BLaER1 treated with 17β-estradiol and CSF1 and Interleukin-3, amounts not matched to agents 10 nM and 100 nM (cell line): ENCODE results near the gene MT1A.
"Not testable (repeated sequence)": the region's sequence is repeated elsewhere in the genome, so short reads cannot be mapped to it uniquely, and the experiment has no call there.

Experiments used
- H3K27ac ChIP-seq, 11 experiments: shearing (Covaris generic); formaldehyde crosslinking; 2 replicates each; pipeline ENCODE4 v1.8.1; 2022
- H3K27me3 ChIP-seq, 11 experiments: shearing (Covaris generic); formaldehyde crosslinking; 2 replicates each; pipeline ENCODE4 v1.8.1; 2022
- H3K36me3 ChIP-seq, 11 experiments: shearing (Covaris generic); formaldehyde crosslinking; 2 replicates each; pipeline ENCODE4 v1.8.1; 2022
- H3K4me1 ChIP-seq, 10 experiments: shearing (Covaris generic); formaldehyde crosslinking; 2 replicates each; pipeline ENCODE4 v1.8.1; 2022
- H3K4me2 ChIP-seq, 11 experiments: shearing (Covaris generic); formaldehyde crosslinking; 2 replicates each; pipeline ENCODE4 v1.8.1; 2022
- H3K4me3 ChIP-seq, 10 experiments: shearing (Covaris generic); formaldehyde crosslinking; 2 replicates each; pipeline ENCODE4 v1.8.1; 2022
- H3K9ac ChIP-seq, 11 experiments: shearing (Covaris generic); formaldehyde crosslinking; 2 replicates each; pipeline ENCODE4 v1.8.1; 2022
- H3K9me3 ChIP-seq, 11 experiments: shearing (Covaris generic); formaldehyde crosslinking; replicated peaks in 1 of 11; 2 replicates each; pipeline ENCODE4 v1.8.1; 2022
- H4K20me1 ChIP-seq, 11 experiments: shearing (Covaris generic); formaldehyde crosslinking; 2 replicates each; pipeline ENCODE4 v1.8.1; 2022
- Cebpa-rat ChIP-seq, 11 experiments: shearing (Covaris generic); IDR thresholded peaks; 2 replicates each; pipeline ENCODE4 v1.8.1; 2022

MT1A gene

GRCh38 chr16:56662357-56663354 lies 24.2 kb downstream of the MT1A start:
- no peak overlapping the region for H3K27ac ChIP-seq
- H3K4me3 ChIP-seq, result peak overlapping the region in 6 of 10 experiments; percentile 9 to 38 (median 20); a peak in 5 of 20 replicates
- peaks cover 17 to 29% (median 23%) of the 10 kb centered on the region in 10 experiments for H3K4me1 ChIP-seq
- peak overlapping the region; percentile 42 to 68 (median 60); a peak in 21 of 22 replicates for H3K4me2 ChIP-seq
- H3K9me3 ChIP-seq, result 0 out of 22 replicates have a peak, but pooled peaks cover 0 to 4% (median 0%) of the 10 kb centered on the region in 11 experiments
- H4K20me1 ChIP-seq, result peaks cover 0 to 16% (median 4%) of the 10 kb centered on the region in 11 experiments; a peak in 6 of 22 replicates
- TF ChIP-seq Cebpa-rat (IDR thresholded peaks at IDR 0.05), result no peak
- no peaks in the 10 kb centered on the region for H3K36me3 ChIP-seq
- H3K27me3 ChIP-seq, result peaks cover 98 to 100% (median 100%) of the 10 kb centered on the region in 11 experiments
- no peak overlapping the region for H3K9ac ChIP-seq

- Histone ChIP-seq H3K4me1 (peaks cover 21 to 37% (median 25%) of the 10 kb centered on the region in 10 experiments), H3K4me2 (no peak overlapping the region), H4K20me1 (peaks cover 0 to 34% (median 6%) of the 10 kb centered on the region in 11 experiments; a peak in 11 of 22 replicates), H3K27ac (no peak overlapping the region), H3K9me3 (0 out of 22 replicates have a peak, but pooled peaks cover 0 to 4% (median 0%) of the 10 kb centered on the region in 11 experiments), H3K27me3 (peaks cover 98 to 100% (median 100%) of the 10 kb centered on the region in 11 experiments), H3K4me3 (no peak overlapping the region), H3K9ac (no peak overlapping the region), H3K36me3 (no peaks in the 10 kb centered on the region)
- TF ChIP-seq Cebpa-rat (IDR thresholded peaks at IDR 0.05), result no peak
Measured at GRCh38 chr16:56664506-56664905, 26.0 kb downstream of the MT1A start.

- not testable (repeated sequence) for H3K4me2 ChIP-seq, H3K9ac ChIP-seq, H3K4me3 ChIP-seq, H3K36me3 ChIP-seq, H3K9me3 ChIP-seq, H3K27ac ChIP-seq
- peaks cover 98 to 100% (median 100%) of the 10 kb centered on the region in 11 experiments for H3K27me3 ChIP-seq
- peaks cover 0 to 45% (median 9%) of the 10 kb centered on the region in 11 experiments; a peak in 13 of 22 replicates for H4K20me1 ChIP-seq
- H3K4me1 ChIP-seq, result peaks cover 24 to 47% (median 32%) of the 10 kb centered on the region in 10 experiments
Measured at GRCh38 chr16:56665286-56666261, 27.1 kb downstream of the MT1A start.

GRCh38 chr16:56667581-56668571 lies 29.4 kb downstream of the MT1A start, which contains the start of gene MT1G:
MT1G (minus strand) TSS chr16:56668065; CDS start chr16:56667993, 72 bp downstream.
- H3K4me3 ChIP-seq, result peak within 1 kb of the TSS; percentile 20 to 45 (median 36); a peak in 16 of 20 replicates
- no peak within 1 kb of the TSS for H3K9ac ChIP-seq
- H3K36me3 ChIP-seq, result no peaks in the 10 kb centered on the region
- 0 out of 22 replicates have a peak, but pooled peaks cover 0 to 4% (median 0%) of the 10 kb centered on the region in 11 experiments for H3K9me3 ChIP-seq
- peak within 1 kb of the TSS; percentile 57 to 80 (median 68) for H3K4me2 ChIP-seq
- H3K27ac ChIP-seq, result no peak within 1 kb of the TSS
- no peak for TF ChIP-seq Cebpa-rat (IDR thresholded peaks at IDR 0.05)
- H3K4me1 ChIP-seq, result peaks cover 23 to 55% (median 34%) of the 10 kb centered on the region in 10 experiments
- H4K20me1 ChIP-seq, result peaks cover 0 to 35% (median 9%) of the 10 kb centered on the region in 11 experiments; a peak in 13 of 22 replicates
- peaks cover 98 to 100% (median 100%) of the 10 kb centered on the region in 11 experiments for H3K27me3 ChIP-seq

DNA sequence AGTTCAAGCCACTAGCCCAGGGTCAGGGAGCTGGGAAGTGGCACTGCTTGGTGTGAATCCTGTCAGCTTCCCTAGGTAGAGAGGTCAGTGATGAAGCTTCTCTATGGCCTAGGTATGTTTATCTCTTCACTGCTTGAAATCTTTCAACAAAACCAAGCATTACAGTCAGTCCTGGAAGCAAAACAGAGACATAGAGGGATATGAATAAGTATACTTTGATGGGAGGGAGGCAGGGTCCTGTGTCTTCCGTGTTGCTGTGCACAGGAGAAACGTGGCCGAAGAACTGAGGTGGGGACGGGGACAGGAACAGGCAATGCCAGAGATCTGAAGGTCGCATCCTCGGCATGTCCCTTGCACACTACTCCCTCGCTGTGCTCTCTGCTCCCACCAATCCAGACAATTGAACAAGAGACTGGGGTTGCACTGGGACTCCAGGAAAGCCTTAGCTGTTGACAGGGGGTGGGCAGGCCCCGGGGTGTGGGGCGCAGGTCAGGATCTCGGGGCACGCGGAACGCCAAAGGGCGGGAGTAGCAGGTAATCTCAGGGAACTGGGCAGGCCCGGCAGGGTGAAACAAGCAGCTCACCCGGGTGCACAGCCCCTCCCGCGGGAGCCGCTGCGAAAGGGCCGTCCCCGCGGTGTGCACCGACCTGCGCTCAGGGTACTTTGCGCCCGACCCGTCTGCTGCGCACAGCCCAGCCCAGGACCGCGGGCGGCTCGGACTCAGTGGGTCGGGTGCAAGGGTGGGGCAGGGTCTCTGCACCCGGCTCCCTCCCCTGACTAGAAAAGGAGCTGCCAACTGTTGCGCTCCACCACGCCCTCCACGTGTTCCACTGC lies 30.8 kb downstream of the MT1A start, which contains the start of gene MT1H:
TSS of gene MT1H (plus strand) at position 810 of the 835 bp plus-strand sequence. CDS start 71 bp downstream, outside the sequence.
- H4K20me1 ChIP-seq, result peaks cover 0 to 35% (median 9%) of the 10 kb centered on the region in 11 experiments; a peak in 13 of 22 replicates
- peaks cover 88 to 99% (median 94%) of the 10 kb centered on the region in 11 experiments for H3K27me3 ChIP-seq
- peak within 1 kb of the TSS; percentile 3 to 67 (median 36); a peak in 14 of 22 replicates for H3K4me2 ChIP-seq
- H3K9me3 ChIP-seq, result 0 out of 22 replicates have a peak, but pooled peaks cover 0 to 3% (median 0%) of the 10 kb centered on the region in 11 experiments
- 0 out of 20 replicates have a peak within 1 kb of the TSS, but pooled peaks of 1 of the 10 experiments have one; percentile 4 for H3K4me3 ChIP-seq
- H3K4me1 ChIP-seq, result peaks cover 27 to 67% (median 44%) of the 10 kb centered on the region in 10 experiments
- H3K27ac ChIP-seq, result no peak within 1 kb of the TSS
- no peaks in the 10 kb centered on the region for H3K36me3 ChIP-seq
- TF ChIP-seq Cebpa-rat (IDR thresholded peaks at IDR 0.05), result no peak
- no peak within 1 kb of the TSS for H3K9ac ChIP-seq

DNA sequence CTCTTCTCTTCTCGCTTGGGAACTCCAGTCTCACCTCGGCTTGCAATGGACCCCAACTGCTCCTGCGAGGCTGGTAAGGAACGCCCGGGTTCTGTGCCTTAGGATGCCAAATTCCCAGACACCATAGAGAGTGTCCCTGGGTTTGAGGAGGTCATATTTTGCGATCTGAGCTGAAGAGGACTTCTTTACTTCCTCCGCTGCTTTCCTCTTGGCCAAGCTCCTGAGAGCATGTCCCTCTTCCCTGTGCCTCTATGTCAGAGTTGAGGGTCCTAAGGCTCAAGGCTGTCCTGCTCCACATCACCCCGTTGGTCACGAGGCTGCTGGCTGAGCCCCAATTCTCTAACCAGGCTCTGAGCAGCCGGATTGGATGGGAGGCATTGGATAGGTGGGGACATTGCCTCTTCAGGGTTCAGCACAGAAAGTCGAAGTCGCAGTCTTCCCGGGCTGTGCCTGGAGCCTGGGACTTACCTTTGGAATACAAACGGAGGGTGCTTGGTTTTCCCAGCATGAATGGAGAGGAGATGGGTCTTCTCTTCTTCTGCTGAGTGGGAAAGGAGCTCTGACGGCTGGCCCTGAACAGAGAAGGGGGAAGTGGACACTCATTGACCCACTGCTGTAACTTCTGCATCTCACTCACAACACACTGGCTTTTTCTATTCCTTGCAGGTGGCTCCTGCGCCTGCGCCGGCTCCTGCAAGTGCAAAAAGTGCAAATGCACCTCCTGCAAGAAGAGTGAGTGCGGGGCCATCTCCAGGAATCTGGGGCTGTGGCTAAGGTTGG lies 31.6 kb downstream of the MT1A start:
- no peak for TF ChIP-seq Cebpa-rat (IDR thresholded peaks at IDR 0.05)
- Histone ChIP-seq H3K27ac (no peak overlapping the region), H3K27me3 (peaks cover 82 to 97% (median 92%) of the 10 kb centered on the region in 11 experiments), H3K4me1 (peaks cover 28 to 73% (median 50%) of the 10 kb centered on the region in 10 experiments), H3K36me3 (no peaks in the 10 kb centered on the region), H3K9me3 (no peaks in the 10 kb centered on the region), H4K20me1 (peaks cover 0 to 35% (median 9%) of the 10 kb centered on the region in 11 experiments; a peak in 12 of 22 replicates), H3K4me2 (peak overlapping the region in 10 of 11 experiments; percentile 24 to 67 (median 38); a peak in 14 of 22 replicates), H3K9ac (no peak overlapping the region), H3K4me3 (no peak overlapping the region)
